ENCODE measurements around the gene MAGI2. TPM values are rescaled to one million over a fixed set of nuclear protein-coding genes. Genes with fewer than 3 reads are reported as not detected.

MAGI2 gene
- total and polyA plus RNA-seq, 8 donors, result 6.1 to 9.2 (median 7.1) TPM

DNA sequence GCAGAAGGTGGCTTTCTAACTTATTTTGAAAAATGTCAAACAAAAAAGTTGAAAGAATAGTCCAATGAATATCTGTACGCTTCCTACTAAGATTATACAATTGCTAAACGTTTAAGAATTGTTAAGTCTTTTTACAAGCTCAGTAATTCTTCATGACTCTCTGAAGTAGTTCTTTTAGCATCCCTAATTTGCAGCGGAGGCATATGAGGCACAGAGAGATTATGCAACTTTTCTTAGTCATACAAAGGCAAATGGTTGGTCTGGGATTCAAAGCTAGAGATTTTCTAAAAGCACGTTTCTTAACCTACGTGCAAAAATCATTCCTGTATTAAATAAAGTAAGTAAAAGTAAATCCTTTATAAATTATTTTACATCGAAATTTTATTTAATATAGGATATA, 254.2 kb downstream of the MAGI2 start:
- no peak for ATAC-seq
- H3K9me3 ChIP-seq, result peaks cover 0 to 4% of the 10 kb centered on the region in 2 donors
- no peak for DNase-seq
- no peaks in the 10 kb centered on the region for H3K27me3 ChIP-seq
- no peak overlapping the region for H3K4me3 ChIP-seq
- intact Hi-C loops (cut with DNase I), result no loop called here
- no peaks in the 10 kb centered on the region for H3K4me1 ChIP-seq
- H3K36me3 ChIP-seq, result no peaks in the 10 kb centered on the region
- H3K27ac ChIP-seq, result no peak overlapping the region
- TF ChIP-seq CTCF (IDR thresholded peaks at IDR 0.05), result no peak

DNA sequence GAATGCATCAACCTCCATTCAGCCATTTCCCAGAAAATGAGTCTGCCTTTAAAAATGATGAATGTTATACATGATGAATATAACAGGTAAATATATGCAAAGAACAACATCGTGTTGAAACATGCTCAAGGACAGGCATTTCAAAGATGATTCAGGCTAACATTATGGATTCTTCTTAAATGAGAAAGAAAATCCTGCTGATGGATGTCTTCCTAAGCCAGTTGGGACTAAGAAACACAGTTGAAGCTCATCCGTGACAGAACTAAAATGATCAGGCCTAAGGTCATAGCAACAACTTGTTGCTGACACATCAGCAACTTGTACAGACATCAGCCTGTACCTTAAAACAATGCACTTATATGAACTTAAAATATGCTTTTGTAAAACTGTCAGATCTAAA, 267.9 kb downstream of the MAGI2 start:
- no peak for TF ChIP-seq CTCF (IDR thresholded peaks at IDR 0.05)
- H3K4me3 ChIP-seq, result no peak overlapping the region
- DNase-seq (no peak), ATAC-seq (no peak)
- H3K4me1 ChIP-seq, result no peaks in the 10 kb centered on the region
- no peak overlapping the region for H3K27ac ChIP-seq
- no peaks in the 10 kb centered on the region for H3K36me3 ChIP-seq
- H3K9me3 ChIP-seq, result peaks cover 0 to 7% of the 10 kb centered on the region in 2 donors
- H3K27me3 ChIP-seq, result no peaks in the 10 kb centered on the region
- intact Hi-C loops (cut with DNase I), result no loop called here

DNA sequence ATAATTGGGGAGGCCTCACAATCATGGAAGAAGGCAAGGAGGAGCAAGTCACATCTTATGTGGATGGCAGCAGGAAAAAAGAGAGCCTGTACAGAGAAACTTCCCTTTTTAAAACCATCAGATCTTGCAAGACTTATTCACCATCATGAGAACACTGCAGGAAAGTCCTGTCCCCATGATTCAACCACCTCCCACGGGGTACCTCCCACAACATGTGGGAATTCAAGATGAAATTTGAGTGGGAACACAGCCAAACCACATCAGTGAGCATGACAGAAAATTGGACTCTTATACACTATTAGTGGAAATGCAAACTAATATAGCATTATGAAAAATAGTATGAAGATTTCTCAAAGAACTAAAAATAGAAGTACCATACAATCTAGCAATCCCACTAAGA, 271.2 kb downstream of the MAGI2 start:
- Histone ChIP-seq H3K27ac (no peak overlapping the region), H3K36me3 (no peaks in the 10 kb centered on the region), H3K9me3 (no peaks in the 10 kb centered on the region), H3K4me1 (no peaks in the 10 kb centered on the region), H3K27me3 (no peaks in the 10 kb centered on the region), H3K4me3 (no peak overlapping the region)
- DNase-seq, result no peak
- TF ChIP-seq CTCF (IDR thresholded peaks at IDR 0.05), result no peak
- intact Hi-C loops (cut with DNase I), result no loop called here
- no peak for ATAC-seq

GRCh38 chr7:79180533-79180932, 272.9 kb downstream of the MAGI2 start:
- Histone ChIP-seq H3K4me3 (no peak overlapping the region), H3K4me1 (no peaks in the 10 kb centered on the region), H3K9me3 (no peaks in the 10 kb centered on the region), H3K27ac (no peak overlapping the region), H3K27me3 (no peaks in the 10 kb centered on the region), H3K36me3 (no peaks in the 10 kb centered on the region)
- ATAC-seq, result no peak
- intact Hi-C loops (cut with DNase I), result no loop called here
- no peak for DNase-seq
- TF ChIP-seq CTCF (IDR thresholded peaks at IDR 0.05), result no peak

DNA sequence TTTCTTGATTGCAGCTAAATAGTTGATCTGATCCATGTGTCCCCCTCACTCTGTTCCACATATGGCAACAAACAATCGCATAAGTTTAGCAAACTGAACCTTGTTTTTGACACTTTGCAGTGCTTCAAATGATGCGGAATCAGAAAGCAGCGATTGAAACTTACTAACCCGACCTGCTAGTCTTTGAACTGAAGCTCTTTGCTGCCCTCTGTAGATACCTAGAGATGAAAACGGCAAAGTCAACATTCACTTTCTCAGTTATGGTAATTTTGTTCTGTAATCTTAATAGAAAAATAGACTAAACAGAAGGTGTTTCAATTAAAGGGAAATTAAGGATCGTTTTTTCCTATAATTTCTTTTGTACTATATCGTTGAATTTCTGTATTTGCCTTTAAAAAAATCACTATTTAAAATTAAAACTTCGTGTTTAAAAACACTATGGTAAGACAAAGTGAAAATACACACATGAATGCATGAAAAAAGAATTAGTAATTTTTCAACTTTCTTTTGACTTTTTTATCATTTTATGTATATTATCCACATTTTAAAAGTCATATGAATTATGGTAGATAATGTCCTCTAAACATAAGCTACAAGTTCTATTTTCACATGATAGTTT, 276.5 kb downstream of the MAGI2 start:
- intact Hi-C loops (cut with DNase I), result loop anchor here in 1 of 2 donors (10.0 kb wide), 1 partner anchor 672 kb away; no protein-coding TSS in a partner anchor
- peak in 1 of 2 donors; percentile 44 for TF ChIP-seq CTCF (IDR thresholded peaks at IDR 0.05)
- Histone ChIP-seq H3K36me3 (no peaks in the 10 kb centered on the region), H3K4me1 (no peaks in the 10 kb centered on the region), H3K9me3 (no peaks in the 10 kb centered on the region), H3K27me3 (no peaks in the 10 kb centered on the region), H3K27ac (no peak overlapping the region), H3K4me3 (no peak overlapping the region)
- DNase-seq (peak in 2 of 4 donors; percentile 49 to 61), ATAC-seq (peak; percentile 88)

Data from left lung (tissue), 10 donors.